HepG2 (cell line): ENCODE results near the gene XPR1. TPM values are rescaled to one million over a fixed set of nuclear protein-coding genes. Genes with fewer than 3 reads are reported as not detected.
A peak's percentile ranks its signal among the peaks of the same experiment; 100 is the strongest.

ENCODE experiments used
- ATAC-seq: fragments of 200-7000 bp; cut with Tn5 transposase; 3 replicates; pipeline ENCODE4 v1.9.1; 2020; ENCODE audit warnings: mild to moderate bottlenecking, moderate library complexity
- BruUV-seq: library from RNA; stranded (reverse); fragments of 400-500 nt; replicated peaks from 2 replicates; lab custom pipeline; 2021; lab: Mats Ljungman, UMichigan
- CTCF ChIA-PET: fragments of 300-600 bp; formaldehyde crosslinking; extraction: SDS; loops from one replicate; lab custom pipeline; 2021; ENCODE audit warnings: low total read pairs, inconsistent platforms, low intra/inter-chr PET ratio; lab: Yijun Ruan, JAX
- POLR2A ChIA-PET: fragments of 350-600 bp; sonication (Branson Sonifier 250); formaldehyde crosslinking; loops from one replicate; lab custom pipeline; 2020; ENCODE audit warnings: antibody characterized with exemption, inconsistent platforms; lab: Yijun Ruan, JAX
- DNase-seq: peaks from one replicate; pipeline ENCODE4 v3.0.0-alpha.2; 2015; ENCODE audit warnings: low spot score
- FAIRE-seq: peaks from 3 replicates; lab custom pipeline; 2011; peaks lifted over from hg19 to GRCh38; lab: Jason Lieb, UNC
- H2AFZ ChIP-seq: one replicate; pipeline ENCODE4 v1.6.1; 2011; ENCODE audit warnings: low read length, inconsistent platforms
- H3K27ac ChIP-seq: fragments of 300-600 bp; 3 replicates; pipeline ENCODE4 v1.8.0; 2011; ENCODE audit warnings: mixed run types, mild to moderate bottlenecking, mixed read lengths, low read length, inconsistent platforms; ENCODE audit not compliant: insufficient read depth; ENCODE audit errors: extremely low read length
- H3K27me3 ChIP-seq, 2 experiments: fragments of 200-600 bp in 1 of 2; 2 replicates in 1 of 2; 3 replicates in 1 of 2; pipeline versions ENCODE4 v1.6.0 to v1.8.0; 2011; ENCODE audit warnings: low read length in 2 of 2, mild to moderate bottlenecking in 2 of 2, moderate library complexity in 2 of 2, inconsistent platforms in 1 of 2; ENCODE audit not compliant: insufficient read depth in 2 of 2, control insufficient read depth in 1 of 2
- H3K36me3 ChIP-seq, 2 experiments: fragments of 200-600 bp in 1 of 2; replicated peaks in 1 of 2; 2 replicates in 1 of 2; 3 replicates in 1 of 2; pipeline versions ENCODE4 v1.5.1 to v1.8.0; 2011; ENCODE audit warnings: low read length in 2 of 2, inconsistent platforms in 1 of 2; ENCODE audit not compliant: insufficient read depth in 2 of 2, control insufficient read depth in 1 of 2
- H3K4me1 ChIP-seq: 2 replicates; pipeline ENCODE4 v1.5.1; 2012; ENCODE audit warnings: low read length, inconsistent platforms; ENCODE audit not compliant: insufficient read depth
- H3K4me2 ChIP-seq: 2 replicates; pipeline ENCODE4 v1.6.0; 2011; ENCODE audit warnings: low read depth, low read length, inconsistent platforms
- H3K4me3 ChIP-seq, 3 experiments: fragments of 200-600 bp in 1 of 3; sonication (generic), shearing (Covaris generic) in 1 of 3; replicated peaks in 1 of 3; 2 replicates each; pipeline ENCODE4 v1.5.1; 2011 to 2016; ENCODE audit warnings: low read length in 3 of 3, inconsistent platforms in 2 of 3, low read depth in 2 of 3, mild to moderate bottlenecking in 2 of 3, control low read depth in 1 of 3, mixed read lengths in 1 of 3; ENCODE audit not compliant: insufficient read depth in 1 of 3
- H3K79me2 ChIP-seq: one replicate; pipeline ENCODE4 v1.6.1; 2011; ENCODE audit warnings: low read length, inconsistent platforms; ENCODE audit not compliant: insufficient read depth
- H3K9ac ChIP-seq: 2 replicates; pipeline ENCODE4 v1.6.0; 2011; ENCODE audit warnings: mild to moderate bottlenecking, low read depth, low read length, inconsistent platforms; ENCODE audit not compliant: insufficient read depth
- H3K9me3 ChIP-seq: 2 replicates; pipeline ENCODE4 v1.5.1; 2012; ENCODE audit warnings: mild to moderate bottlenecking, low read length
- H4K20me1 ChIP-seq: 2 replicates; pipeline ENCODE4 v1.6.0; 2011; ENCODE audit warnings: inconsistent platforms, mild to moderate bottlenecking, low read length, moderate library complexity; ENCODE audit not compliant: insufficient read depth
- BCL6 ChIP-seq: IDR thresholded peaks from 2 replicates; pipeline ENCODE4 v1.6.1; 2016; ENCODE audit warnings: missing genetic modification reagents, missing compliant biosample characterization
- CEBPB ChIP-seq: IDR thresholded peaks from 2 replicates; pipeline ENCODE4 v1.6.1; 2011; ENCODE audit warnings: low read depth, low read length, improper control_type of control experiment, borderline replicate concordance
- REST ChIP-seq, 2 experiments: IDR thresholded peaks; 2 replicates each; pipeline ENCODE4 v1.6.1; 2011 to 2012; ENCODE audit warnings: low read length in 2 of 2, borderline replicate concordance in 1 of 2, low read depth in 1 of 2, mild to moderate bottlenecking in 1 of 2, moderate library complexity in 1 of 2
- SOX6 ChIP-seq, 2 experiments: fragments of 450-650 bp in 1 of 2; sonication (generic) in 1 of 2; formaldehyde crosslinking in 1 of 2; IDR thresholded peaks; 2 replicates each; pipeline versions ENCODE4 v1.4.0 to v1.6.1; 2017 to 2020; ENCODE audit warnings: antibody characterized with exemption in 1 of 2, mild to moderate bottlenecking in 1 of 2, missing genetic modification reagents in 1 of 2
- ZNF275 ChIP-seq: sonication (generic); formaldehyde crosslinking; IDR thresholded peaks from 2 replicates; pipeline ENCODE4 v1.8.0; 2022; ENCODE audit warnings: missing genetic modification reagents, mild to moderate bottlenecking, inconsistent platforms, borderline replicate concordance
- ZNF33B ChIP-seq: sonication (generic); formaldehyde crosslinking; IDR thresholded peaks from 2 replicates; pipeline ENCODE4 v1.5.1; 2020; ENCODE audit warnings: mild to moderate bottlenecking, missing genetic modification reagents
- WGBS: methylation state at CpG from one replicate; pipeline ENCODE4 v1.1.6; 2017; ENCODE audit warnings: low lambda C conversion rate; 5-methylcytosine and 5-hydroxymethylcytosine counted together
- in situ Hi-C: cut with HindIII; loops from 2 replicates; pipeline ENCODE4 v1.10.0; 2017; ENCODE audit warnings: low pct_unique_long_range_greater_than_20kb; ENCODE audit not compliant: extremely low pct_ligation_motif_present
- intact Hi-C: fragments of 100-400 bp; cut with micrococcal nuclease; formaldehyde crosslinking; loops from one replicate; pipeline ENCODE4 v1.10.0; 2022; ENCODE audit not compliant: unreplicated experiment
- polyA plus RNA-seq, 8 experiments: library from polyadenylated mRNA; depleted of rRNA in 3 of 8; stranded (reverse) in 7 of 8; unstranded in 1 of 8; fragments of >200 nt; fragmentation: Illumina TruSeq in 4 of 8; extraction: Trizol in 4 of 8; gene quantifications; 2 replicates each; pipeline versions ENCODE4 v1.2.1 to v1.2.3, GENCODE V29; 2011 to 2016; ENCODE audit warnings: low read depth in 4 of 8, missing spikeins in 1 of 8, mixed read lengths in 1 of 8; ENCODE audit not compliant: insufficient read depth in 1 of 8
- total RNA-seq, 5 experiments: library from RNA; depleted of rRNA; stranded (reverse); fragments of >200 nt; fragmentation: Illumina TruSeq; extraction: Trizol; gene quantifications; 2 replicates each; pipeline ENCODE4 v1.2.3, GENCODE V29; 2016; ENCODE audit warnings: low read depth in 1 of 5

XPR1 gene
- total and polyA plus RNA-seq, 2 of the 13 experiments (the other 11 are each of a cell fraction or from before 2014, with no cell fraction given) = 22.3 to 23.6 TPM

GRCh38 chr1:180632326-180633056, 669 bp downstream of the XPR1 start (continued):
- TF ChIP-seq SOX6 (IDR thresholded peaks at IDR 0.05) (no peak), SOX6 (CRISPR knock-in tag; IDR thresholded peaks at IDR 0.05) (peak; percentile 2; the same call in 1 of the 2 replicates), ZNF275 (CRISPR knock-in tag) (0 out of 2 replicates have a peak, but pooled peaks have one; percentile 56)

GRCh38 chr1:180633057-180634056, 1.5 kb downstream of the XPR1 start:
- ATAC-seq (no peak), DNase-seq (no peak), FAIRE-seq (no peak)
- TF ChIP-seq REST (IDR thresholded peaks at IDR 0.05; ENCODE audit: borderline replicate concordance in 1 of 2, low read depth in 1 of 2, low read length in 2 of 2) (peak in 1 of 2 experiments; percentile 26; a peak in 1 of 4 replicates), CEBPB (peak; percentile 58; the same call in 1 of the 2 replicates), ZNF33B (CRISPR knock-in tag) (no peak), BCL6 (CRISPR knock-in tag) (0 out of 2 replicates have a peak, but pooled peaks have one; percentile 16)
- Histone ChIP-seq H3K4me3 (peak overlapping the region; percentile 93 to 99 (median 95); a peak in 5 of 6 replicates), H3K4me2 (peak overlapping the region; percentile 87), H3K9me3 (no peaks in the 10 kb centered on the region), H3K79me2 (peaks cover 37% of the 10 kb centered on the region), H3K27ac (peak overlapping the region; percentile 87), H2AFZ (no peak overlapping the region), H3K4me1 (peaks cover 32% of the 10 kb centered on the region), H3K36me3 (no peaks in the 10 kb centered on the region), H4K20me1 (peaks cover 8% of the 10 kb centered on the region; the same call in 1 of the 2 replicates), H3K9ac (peak overlapping the region; percentile 76; the same call in 1 of the 2 replicates), H3K27me3 (no peaks in the 10 kb centered on the region)
- ChIA-PET POLR2A (interaction anchor here (1.0 to 1.9 kb wide), 2 partner anchors 8 to 131 kb away, joined by 3 to 7 read pairs; partner anchors contain the start of gene ACBD6), CTCF (interaction anchor here (1.6 kb wide), 1 partner anchor 118 kb away, joined by 3 read pairs; no protein-coding TSS in a partner anchor)
- WGBS = 50% methylated on average over 3 of the region's 3 CpGs
- BruUV-seq = TSS peak; percentile 54
- intact Hi-C loops (loop anchor here (2.0 to 5.0 kb wide), 4 partner anchors 46 to 229 kb away; no protein-coding TSS in a partner anchor), in situ Hi-C loops (no loop called here)
